Measurements from ENCODE around the gene NFASC. TPM values are rescaled to one million over a fixed set of nuclear protein-coding genes. Genes with fewer than 3 reads are reported as not detected.

The NFASC gene
- total and polyA plus RNA-seq, 9 of the 15 experiments (the other 6 are each of a cell fraction or from before 2014, with no cell fraction given): 0.03 to 0.16 (median 0.06) TPM; not detected in 6

GRCh38 chr1:204929487-204930154 lies 59.0 kb downstream of the NFASC start:
- in situ Hi-C loops (cut with MboI): no loop called here
- peaks cover 19 to 40% of the 10 kb centered on the region in 2 experiments for H3K27me3 ChIP-seq (ENCODE audit: control insufficient read depth in 2 of 2, insufficient read depth in 2 of 2, low read length in 2 of 2)
- no peaks in the 10 kb centered on the region for H4K20me1 ChIP-seq (replicated peaks; ENCODE audit: control insufficient read depth, insufficient read depth, low read length)
- H3K27ac ChIP-seq (ENCODE audit: extremely low read depth, low read depth, low read length): no peak overlapping the region
- ChIA-PET CTCF (ENCODE audit: low intra/inter-chr PET ratio) (no interaction called here), POLR2A (interaction anchor here (0.6 to 1.0 kb wide), 2 partner anchors 20 to 1078 kb away, joined by 3 read pairs; no protein-coding TSS in a partner anchor)
- H3K9me3 ChIP-seq (replicated peaks; ENCODE audit: control insufficient read depth, insufficient read depth, low read depth, low read length): no peaks in the 10 kb centered on the region
- peaks cover 0 to 7% of the 10 kb centered on the region in 2 experiments; a peak in 1 of 5 replicates for H3K4me1 ChIP-seq (replicated peaks in 1 of 2; ENCODE audit: control insufficient read depth in 2 of 2, insufficient read depth in 2 of 2, low read length in 2 of 2)
- no peaks in the 10 kb centered on the region for H3K9me1 ChIP-seq (ENCODE audit: control insufficient read depth, insufficient read depth, low read length)
- no TSS peak for BruUV-seq (replicated peaks)
- no peaks in the 10 kb centered on the region for H3K79me2 ChIP-seq (ENCODE audit: control insufficient read depth, insufficient read depth, low read length)
- no peak for FAIRE-seq
- no peak overlapping the region for H3K4me2 ChIP-seq (ENCODE audit: insufficient read depth, low read length)
- intact Hi-C loops (cut with micrococcal nuclease): no loop called here
- no peak overlapping the region for H2AFZ ChIP-seq (ENCODE audit: low read depth, low read length)
- no peak overlapping the region for H3K9ac ChIP-seq (ENCODE audit: insufficient read depth in 1 of 2, low read depth in 2 of 2, low read length in 2 of 2)
- no peak overlapping the region for H3K4me3 ChIP-seq
- WGBS (ENCODE audit: insufficient coverage, low coverage, missing lambda C conversion rate): 6% methylated on average over 6 of the region's 6 CpGs
- TF ChIP-seq ZNF518B (CRISPR knock-in tag; IDR thresholded peaks at IDR 0.05) (no peak), ZFPM2 (CRISPR knock-in tag; IDR thresholded peaks at IDR 0.05) (no peak), CAMTA2 (CRISPR knock-in tag; conservative IDR thresholded peaks at IDR 0.05) (no peak), HMGN3 (IDR thresholded peaks at IDR 0.05; ENCODE audit: borderline replicate concordance, extremely low read depth, insufficient read length, low read depth, low read length) (no peak), ZBTB2 (IDR thresholded peaks at IDR 0.05) (no peak), BRF2 (IDR thresholded peaks at IDR 0.05; ENCODE audit: borderline replicate concordance, insufficient read depth, insufficient read length) (no peak), CEBPB (tag; IDR thresholded peaks at IDR 0.05) (no peak), ZNF584 (CRISPR knock-in tag; IDR thresholded peaks at IDR 0.05; ENCODE audit: low read depth) (no peak), FOXA3 (CRISPR knock-in tag; conservative IDR thresholded peaks at IDR 0.05 in 1 of 2, IDR thresholded peaks at IDR 0.05 in 1 of 2) (no peak), GATAD2B (IDR thresholded peaks at IDR 0.05; ENCODE audit: borderline replicate concordance) (no peak), NR1H2 (CRISPR knock-in tag; IDR thresholded peaks at IDR 0.05) (no peak), MAZ (CRISPR knock-in tag; conservative IDR thresholded peaks at IDR 0.05 in 1 of 2, IDR thresholded peaks at IDR 0.05 in 1 of 2) (no peak)
- ATAC-seq: no peak
- no peaks in the 10 kb centered on the region for H3K36me3 ChIP-seq (ENCODE audit: control insufficient read depth, insufficient read depth, low read length)
- DNase-seq (ENCODE audit: extremely low read depth in 1 of 4, low spot score in 3 of 4): no peak

All from K562 (cell line).